ENCODE measurements around the gene POLK. TPM values are rescaled to one million over a fixed set of nuclear protein-coding genes. Genes with fewer than 3 reads are reported as not detected.

Gene POLK
- total RNA-seq, 1 donor from 2014 or later = 19.3 TPM

DNA sequence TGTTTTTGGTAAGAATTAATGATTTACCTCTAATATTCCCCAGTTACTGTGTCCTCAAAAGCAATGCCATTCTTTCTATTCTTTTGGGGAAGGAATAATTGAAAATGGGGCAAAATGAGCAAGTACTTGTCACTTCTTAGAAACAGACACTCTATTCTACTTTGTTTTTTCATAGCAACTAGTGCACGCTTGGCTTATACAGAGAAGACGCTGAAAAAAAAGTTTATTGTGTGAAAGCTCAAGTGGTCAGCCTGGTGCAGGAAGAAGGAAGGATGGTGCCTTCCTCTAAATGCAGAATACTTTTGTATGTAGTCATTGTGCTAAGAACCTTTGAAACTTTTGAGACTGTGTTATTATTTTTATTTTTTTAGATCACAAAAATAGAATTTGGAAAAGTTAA, 129.1 kb downstream of the POLK start:
- no peak for DNase-seq (ENCODE audit: low spot score)
- peak overlapping the region; percentile 74 for H3K27ac Mint-ChIP-seq (ENCODE audit: unreplicated experiment)

DNA sequence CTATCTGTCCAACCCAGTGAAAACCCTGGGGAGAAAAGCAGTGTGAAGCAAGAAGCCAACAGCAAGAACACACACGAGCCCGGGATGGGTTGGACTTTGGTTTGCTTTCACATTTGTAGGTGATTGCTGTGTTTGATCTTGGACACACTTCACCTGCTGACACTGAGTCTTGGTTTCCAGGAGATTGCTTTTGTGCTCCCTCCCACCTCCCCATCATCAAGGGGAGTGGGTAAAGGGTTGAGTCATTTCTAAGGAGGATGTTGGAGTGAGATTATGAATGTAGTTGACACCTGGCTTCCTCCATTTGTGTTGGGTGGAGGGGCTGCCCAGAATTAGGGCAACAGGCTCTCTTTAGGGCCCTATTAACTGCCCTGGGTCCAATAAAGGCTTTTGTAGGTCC, 137.0 kb downstream of the POLK start:
- H3K9me3 Mint-ChIP-seq (ENCODE audit: unreplicated experiment) = no peaks in the 10 kb centered on the region
- peaks cover 2% of the 10 kb centered on the region for H3K27me3 Mint-ChIP-seq (ENCODE audit: unreplicated experiment)
- H3K4me3 Mint-ChIP-seq (ENCODE audit: unreplicated experiment) = no peak overlapping the region
- no peak overlapping the region for H3K27ac Mint-ChIP-seq (ENCODE audit: unreplicated experiment)
- DNase-seq (ENCODE audit: low spot score) = no peak
- H3K36me3 Mint-ChIP-seq (ENCODE audit: low read depth, unreplicated experiment) = no peaks in the 10 kb centered on the region
- peaks cover 6% of the 10 kb centered on the region for H3K4me1 Mint-ChIP-seq (ENCODE audit: unreplicated experiment)
- TF ChIP-seq, protein P1, sequence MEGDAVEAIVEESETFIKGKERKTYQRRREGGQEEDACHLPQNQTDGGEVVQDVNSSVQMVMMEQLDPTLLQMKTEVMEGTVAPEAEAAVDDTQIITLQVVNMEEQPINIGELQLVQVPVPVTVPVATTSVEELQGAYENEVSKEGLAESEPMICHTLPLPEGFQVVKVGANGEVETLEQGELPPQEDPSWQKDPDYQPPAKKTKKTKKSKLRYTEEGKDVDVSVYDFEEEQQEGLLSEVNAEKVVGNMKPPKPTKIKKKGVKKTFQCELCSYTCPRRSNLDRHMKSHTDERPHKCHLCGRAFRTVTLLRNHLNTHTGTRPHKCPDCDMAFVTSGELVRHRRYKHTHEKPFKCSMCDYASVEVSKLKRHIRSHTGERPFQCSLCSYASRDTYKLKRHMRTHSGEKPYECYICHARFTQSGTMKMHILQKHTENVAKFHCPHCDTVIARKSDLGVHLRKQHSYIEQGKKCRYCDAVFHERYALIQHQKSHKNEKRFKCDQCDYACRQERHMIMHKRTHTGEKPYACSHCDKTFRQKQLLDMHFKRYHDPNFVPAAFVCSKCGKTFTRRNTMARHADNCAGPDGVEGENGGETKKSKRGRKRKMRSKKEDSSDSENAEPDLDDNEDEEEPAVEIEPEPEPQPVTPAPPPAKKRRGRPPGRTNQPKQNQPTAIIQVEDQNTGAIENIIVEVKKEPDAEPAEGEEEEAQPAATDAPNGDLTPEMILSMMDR (IDR thresholded peaks at IDR 0.05; ENCODE audit: unreplicated experiment) = no peak

More for the DNA sequence above, 129.1 kb downstream of the POLK start:
- H3K9me3 Mint-ChIP-seq (ENCODE audit: unreplicated experiment) = no peaks in the 10 kb centered on the region
- TF ChIP-seq, protein P1 (IDR thresholded peaks at IDR 0.05; ENCODE audit: unreplicated experiment) = no peak
- H3K4me1 Mint-ChIP-seq (ENCODE audit: unreplicated experiment) = no peaks in the 10 kb centered on the region
- no peak overlapping the region for H3K4me3 Mint-ChIP-seq (ENCODE audit: unreplicated experiment)
- no peaks in the 10 kb centered on the region for H3K27me3 Mint-ChIP-seq (ENCODE audit: unreplicated experiment)
- H3K36me3 Mint-ChIP-seq (ENCODE audit: low read depth, unreplicated experiment) = peaks cover 3% of the 10 kb centered on the region

Other genes starting within 250 kb of the POLK start
- gene HMGCR, start 174.7 kb upstream of the POLK start, total RNA-seq (ENCODE audit: unreplicated experiment) = 145 TPM
- 46.8 TPM for gene CERT1, start 262 bp upstream of the POLK start, total RNA-seq (ENCODE audit: unreplicated experiment)
- 0.31 TPM for gene ANKDD1B, start 99.6 kb downstream of the POLK start, total RNA-seq (ENCODE audit: unreplicated experiment)
- 9.5 TPM for gene POC5, start 205.5 kb downstream of the POLK start, total RNA-seq (ENCODE audit: unreplicated experiment)